HG03039 (cell line): Measurements from ENCODE around the gene CLEC20A.

Experiments used
- ATAC-seq: cut with Tn5 transposase; IDR thresholded peaks from one replicate; pipeline ENCODE4 v1.9.1; 2021; ENCODE audit warnings: mild to moderate bottlenecking, moderate library complexity; ENCODE audit not compliant: unreplicated experiment

CLEC20A gene

GRCh38 chr1:178500936-178501554 lies 4.3 kb upstream of the CLEC20A start:
- no peak for ATAC-seq

GRCh38 chr1:178500091-178500770 lies 3.5 kb upstream of the CLEC20A start:
- ATAC-seq = no peak

GRCh38 chr1:178498896-178499675 lies 2.3 kb upstream of the CLEC20A start:
- no peak for ATAC-seq

GRCh38 chr1:178497903-178498478 lies 1.2 kb upstream of the CLEC20A start:
- ATAC-seq = no peak

GRCh38 chr1:178495741-178496409 lies 889 bp downstream of the CLEC20A start:
- no peak for ATAC-seq

GRCh38 chr1:178495158-178495557 lies 1.6 kb downstream of the CLEC20A start:
- ATAC-seq = no peak

- no peak for ATAC-seq
Observed at GRCh38 chr1:178494569-178494971, 2.2 kb downstream of the CLEC20A start.

- ATAC-seq = no peak
Observed at GRCh38 chr1:178493301-178493741, 3.4 kb downstream of the CLEC20A start.

GRCh38 chr1:178492341-178492740 lies 4.4 kb downstream of the CLEC20A start:
- no peak for ATAC-seq

- no peak for ATAC-seq
Observed at GRCh38 chr1:178491721-178492120, 5.0 kb downstream of the CLEC20A start.

- ATAC-seq = no peak
Observed at GRCh38 chr1:178490967-178491366, 5.8 kb downstream of the CLEC20A start.

GRCh38 chr1:178490136-178490535 lies 6.6 kb downstream of the CLEC20A start:
- ATAC-seq = no peak

GRCh38 chr1:178489399-178489798 lies 7.4 kb downstream of the CLEC20A start:
- no peak for ATAC-seq

- no peak for ATAC-seq
Observed at GRCh38 chr1:178488393-178488792, 8.4 kb downstream of the CLEC20A start.

- no peak for ATAC-seq
Observed at GRCh38 chr1:178487070-178487615, 9.6 kb downstream of the CLEC20A start.

- no peak for ATAC-seq
Observed at GRCh38 chr1:178486100-178487069, 10.4 kb downstream of the CLEC20A start.

- no peak for ATAC-seq
Observed at GRCh38 chr1:178485541-178485981, 11.2 kb downstream of the CLEC20A start.

GRCh38 chr1:178484698-178485225 lies 12.0 kb downstream of the CLEC20A start:
- no peak for ATAC-seq
